Stimulated activated CD4-positive, alpha-beta T cell treated with anti-CD3 and anti-CD28 coated beads, Interleukin-2, amount 100 ng/mL, for 4 hours (primary cell): ENCODE measurements around the gene NINJ1.

ENCODE experiments used
- DNase-seq: peaks from one replicate; pipeline ENCODE4 v3.0.0-alpha.2; 2020; ENCODE audit warnings: low read depth

NINJ1 gene

DNA sequence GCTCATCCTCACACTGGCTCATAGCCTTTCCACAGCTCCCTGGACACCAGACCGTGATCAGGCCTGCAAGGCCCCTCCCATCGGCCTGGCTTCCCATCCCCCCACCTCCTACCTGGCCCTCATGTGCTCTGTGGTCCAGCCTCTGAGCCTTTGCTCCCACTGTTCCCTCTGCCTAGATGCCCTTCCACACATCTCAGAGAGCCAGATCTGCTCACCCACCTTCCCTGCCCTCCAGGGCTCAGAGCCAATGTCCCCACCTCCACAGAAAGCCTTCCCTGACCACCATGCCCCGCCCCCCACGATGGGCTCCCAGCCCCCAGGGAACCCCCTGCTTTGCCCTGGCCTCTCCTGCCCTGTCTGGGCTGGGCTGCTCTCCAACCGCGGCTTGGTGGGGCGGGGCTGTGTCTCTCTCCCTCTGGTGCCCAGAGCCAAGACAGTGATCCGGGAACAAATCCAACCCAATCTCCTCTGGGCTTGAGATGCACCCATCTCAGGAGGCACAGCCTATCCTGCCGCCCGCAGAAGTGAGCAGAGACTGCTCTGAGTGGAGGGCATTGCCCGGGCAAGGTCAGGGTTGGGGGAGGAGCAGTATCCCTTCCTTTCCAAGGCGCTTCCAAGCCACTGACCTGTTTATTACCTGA is 1.6 kb downstream of the NINJ1 start:
- no peak for DNase-seq

DNA sequence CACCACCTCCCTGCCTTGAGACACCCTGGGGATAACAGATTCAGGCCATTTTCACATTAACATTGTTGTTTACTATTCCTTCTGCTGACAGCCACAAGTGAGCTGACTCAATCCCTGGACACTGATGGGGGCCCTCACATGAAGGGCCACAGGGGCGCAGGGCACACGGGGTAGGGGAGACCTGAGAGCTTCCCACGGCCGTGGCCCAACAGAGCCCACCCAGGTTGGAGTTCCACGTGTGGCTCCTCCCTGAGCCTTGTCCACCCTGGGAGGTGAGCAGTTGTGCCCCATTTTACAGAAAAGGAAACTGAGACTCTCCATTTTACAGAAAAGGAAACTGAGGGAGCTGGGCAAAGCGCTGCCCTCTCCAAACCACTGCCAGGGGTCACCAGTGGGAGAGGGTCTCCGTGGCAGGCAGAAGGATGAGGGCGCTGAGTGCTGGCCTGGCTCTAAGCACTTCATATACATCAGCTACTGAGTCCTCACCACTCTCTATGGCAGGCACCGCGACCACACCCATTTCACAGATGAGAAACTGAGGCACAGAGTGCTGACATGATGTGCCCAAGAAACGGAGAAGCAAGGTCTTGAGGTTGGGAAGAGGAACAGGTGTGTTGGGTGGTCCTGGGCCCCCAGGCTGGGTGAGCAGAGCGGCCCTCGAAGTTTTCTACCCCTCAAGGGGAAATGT is 2.3 kb downstream of the NINJ1 start:
- no peak for DNase-seq

DNA sequence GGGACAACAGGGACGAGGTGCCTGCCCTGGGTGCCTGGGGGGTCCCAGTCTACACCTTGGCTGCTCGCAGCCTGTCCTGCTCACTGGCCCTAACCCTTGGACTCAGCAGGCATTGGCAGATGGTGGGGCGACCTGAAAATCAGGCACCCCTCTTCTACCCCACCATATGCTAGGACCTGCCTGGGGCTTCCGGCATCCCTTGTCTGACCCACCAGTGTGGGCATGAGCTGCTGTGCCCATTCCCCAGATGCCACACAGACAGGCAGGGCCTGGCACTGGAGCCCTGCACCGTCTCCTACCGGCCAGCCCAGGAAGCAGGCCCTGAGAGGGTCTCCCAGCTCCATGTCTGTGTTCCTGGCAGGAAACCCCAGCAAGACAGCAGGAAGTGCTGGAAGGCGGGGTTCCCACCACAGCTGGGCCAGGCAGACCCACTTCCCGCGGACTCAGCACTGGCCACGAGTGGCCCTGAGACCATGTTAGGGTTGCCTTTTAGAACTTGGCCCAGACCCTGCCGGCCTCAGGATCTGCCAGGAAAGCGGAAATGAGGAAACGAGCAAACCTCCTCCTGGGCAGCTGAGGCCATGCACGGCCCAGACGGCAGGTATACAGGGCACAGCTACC is 3.1 kb downstream of the NINJ1 start:
- no peak for DNase-seq

DNA sequence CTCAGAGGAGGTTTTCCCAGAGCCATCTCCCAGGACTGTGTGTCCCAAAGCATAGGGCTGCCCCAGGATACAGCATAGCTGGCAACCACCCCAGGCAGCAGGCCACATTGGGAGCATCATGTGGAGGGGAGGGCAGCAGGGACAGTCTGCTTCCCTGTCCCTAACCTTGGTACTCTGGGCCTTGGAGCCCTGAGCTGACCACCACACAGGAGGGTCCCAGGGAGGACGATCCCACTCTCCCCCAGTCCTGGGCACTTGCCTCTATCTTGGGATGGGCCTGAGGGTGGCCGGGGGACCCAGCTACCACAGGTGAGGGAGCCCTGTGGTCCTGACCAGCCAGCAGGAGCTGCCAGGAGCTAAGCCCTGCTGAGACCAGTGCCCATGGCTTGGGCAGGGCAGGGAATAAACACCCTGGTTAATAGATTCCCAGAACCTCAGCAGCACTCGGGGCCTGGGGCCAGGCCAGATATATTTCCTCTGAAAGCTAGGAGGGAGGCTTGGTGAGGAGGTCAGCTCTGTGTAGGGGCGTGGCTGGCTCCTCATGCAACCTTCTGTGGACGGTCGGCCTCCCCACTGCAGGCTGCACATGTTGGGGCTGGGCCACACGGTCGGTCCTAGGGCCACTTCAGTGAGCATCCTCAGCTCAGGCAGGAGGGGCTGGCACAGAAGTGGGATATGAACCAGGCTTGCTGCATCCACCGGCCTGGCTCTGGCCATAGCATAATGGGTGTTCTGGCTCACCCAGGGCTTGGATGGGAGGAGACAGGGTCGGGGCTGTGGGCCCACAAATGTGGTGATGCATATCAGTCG is 4.2 kb downstream of the NINJ1 start:
- DNase-seq, result no peak

- DNase-seq, result no peak
These were observed 4.8 kb downstream of the NINJ1 start for GRCh38 chr9:93129286-93129685.

- DNase-seq, result no peak
These were observed 5.3 kb downstream of the NINJ1 start for GRCh38 chr9:93128715-93129224.

GRCh38 chr9:93128011-93128714 is 5.9 kb downstream of the NINJ1 start:
- DNase-seq, result no peak

DNA sequence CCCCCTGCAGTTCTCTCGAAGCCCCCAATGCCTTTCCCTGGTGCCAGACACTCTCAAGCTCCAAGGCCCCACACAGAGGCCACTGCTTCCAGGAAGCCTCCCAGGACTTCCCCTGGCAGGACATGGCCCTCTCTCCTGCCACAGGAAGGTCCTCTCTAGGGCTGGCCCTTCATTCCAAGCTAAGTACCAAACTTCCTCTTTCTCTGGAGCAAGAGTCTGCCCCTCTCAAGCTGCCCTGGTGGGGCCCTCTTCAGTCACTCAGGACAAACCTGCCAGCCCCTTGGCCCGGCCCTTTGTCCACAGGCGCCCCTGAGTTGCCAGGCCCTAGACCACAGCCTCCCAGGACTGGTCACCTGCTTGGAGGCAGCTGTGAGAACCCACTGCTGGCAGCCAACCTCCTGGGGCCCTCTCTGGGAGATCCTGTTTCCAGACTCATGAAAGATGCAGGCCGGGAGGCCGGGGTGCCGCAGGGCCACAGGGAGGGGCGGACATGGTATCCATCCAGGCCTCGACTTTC is 6.6 kb downstream of the NINJ1 start:
- no peak for DNase-seq

DNA sequence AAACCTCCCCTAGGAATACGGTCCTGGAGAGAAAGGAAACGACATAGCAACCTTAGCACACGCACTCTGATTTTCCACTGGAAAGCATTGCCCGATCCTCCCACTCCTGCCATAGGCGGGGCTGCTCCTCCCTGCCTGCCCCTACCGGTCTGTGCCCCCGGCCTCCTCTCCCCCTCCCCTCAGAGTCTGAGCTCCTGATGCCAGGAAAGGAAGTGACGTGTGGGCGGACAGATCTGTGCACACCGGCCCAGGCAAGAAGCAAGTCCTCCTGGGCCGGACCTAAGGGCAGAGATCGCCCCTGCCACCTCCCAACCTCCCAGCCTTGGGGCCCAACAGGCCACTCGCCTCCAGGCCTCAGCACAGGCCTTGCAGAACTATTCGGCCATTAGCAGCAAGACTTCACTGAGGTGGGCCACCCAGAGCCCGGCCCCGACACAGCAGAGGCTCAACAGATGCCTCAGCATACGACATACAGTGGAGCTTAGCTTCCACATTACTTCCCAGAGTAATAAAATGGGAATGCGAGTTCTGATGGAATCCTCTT is 7.2 kb downstream of the NINJ1 start:
- DNase-seq, result no peak

- no peak for DNase-seq
These were observed 7.8 kb downstream of the NINJ1 start for GRCh38 chr9:93126151-93126781.

- DNase-seq, result no peak
These were observed 8.6 kb downstream of the NINJ1 start for GRCh38 chr9:93125331-93125894.

DNA sequence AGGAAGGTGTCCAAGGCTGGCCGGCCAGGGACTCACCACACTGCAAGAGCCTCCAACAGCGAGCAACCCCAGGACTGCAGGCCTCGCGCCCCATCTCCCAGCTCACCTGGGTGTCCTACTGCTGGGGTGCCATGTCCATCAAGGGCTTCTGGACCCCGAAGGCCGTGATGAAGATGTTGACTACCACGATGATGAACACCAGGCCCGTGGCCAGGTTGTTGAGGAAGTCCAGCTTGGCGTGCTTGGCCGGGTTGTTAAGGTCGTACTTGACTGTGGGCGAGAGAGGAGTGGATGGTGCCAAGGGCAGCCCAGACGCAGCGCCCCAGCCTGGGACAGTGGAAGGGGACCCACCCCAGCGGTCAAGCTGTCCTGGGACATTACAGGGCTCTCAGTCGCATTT is 9.3 kb downstream of the NINJ1 start:
- no peak for DNase-seq

DNA sequence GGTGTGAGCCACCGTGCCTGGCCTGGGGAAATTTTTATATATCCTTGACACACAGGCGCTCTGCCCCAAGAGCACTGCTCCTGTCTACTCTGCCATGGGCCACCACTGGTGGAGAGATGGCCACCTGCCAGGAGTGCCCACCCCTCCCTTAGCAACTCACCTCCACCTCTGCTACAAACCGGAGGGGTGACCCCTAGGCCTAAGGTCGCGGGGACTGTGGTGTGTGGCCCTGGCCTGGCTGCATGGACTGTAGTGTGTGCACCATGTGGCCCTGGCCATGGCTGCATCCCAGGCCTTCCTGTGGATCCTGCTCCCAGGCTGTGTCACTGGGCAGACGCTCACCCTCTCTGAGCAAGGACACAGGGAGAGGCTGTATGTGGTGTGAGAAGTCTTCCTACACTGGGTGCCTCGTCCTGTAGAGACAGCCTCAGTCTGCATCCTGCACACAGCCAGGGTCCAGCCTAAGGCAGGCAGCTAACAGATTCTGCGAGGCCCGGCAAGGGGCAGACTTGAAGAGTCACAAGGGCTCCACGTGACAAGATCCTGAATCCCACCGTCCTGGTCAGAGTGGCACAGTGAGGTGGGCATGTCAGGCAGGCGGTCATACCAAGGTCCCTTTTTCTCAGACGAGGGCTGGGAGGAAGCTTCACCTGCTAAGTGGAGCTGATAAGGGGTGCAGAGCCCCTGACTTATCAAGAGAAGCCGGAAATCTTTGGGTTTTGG is 10.3 kb downstream of the NINJ1 start:
- no peak for DNase-seq

DNA sequence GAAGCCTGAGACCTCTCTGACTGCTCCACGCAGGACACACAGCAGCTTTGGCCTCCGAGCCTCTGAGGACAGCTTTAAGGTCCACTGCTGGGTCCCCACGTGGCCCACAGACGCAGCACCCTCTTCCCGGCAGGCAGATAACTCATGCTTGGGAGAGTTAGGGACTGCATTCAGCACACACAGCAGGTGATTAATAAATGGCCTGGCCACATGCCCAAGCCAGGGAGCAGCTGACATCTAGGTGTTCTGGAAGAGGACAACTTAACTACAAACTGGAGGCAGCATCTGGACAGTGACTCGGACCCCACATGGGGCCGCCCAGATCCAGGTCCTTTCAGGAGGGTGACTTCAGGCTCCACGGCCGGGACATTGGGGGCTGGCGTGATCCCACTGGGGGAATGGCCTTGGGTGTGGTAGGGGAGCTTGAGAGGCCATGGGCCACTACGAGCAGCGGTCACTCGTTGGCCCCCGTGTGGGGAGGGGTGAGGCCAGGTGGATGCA is 11.3 kb downstream of the NINJ1 start:
- DNase-seq, result no peak

GRCh38 chr9:93121316-93122241 is 12.5 kb downstream of the NINJ1 start:
- DNase-seq, result no peak

DNA sequence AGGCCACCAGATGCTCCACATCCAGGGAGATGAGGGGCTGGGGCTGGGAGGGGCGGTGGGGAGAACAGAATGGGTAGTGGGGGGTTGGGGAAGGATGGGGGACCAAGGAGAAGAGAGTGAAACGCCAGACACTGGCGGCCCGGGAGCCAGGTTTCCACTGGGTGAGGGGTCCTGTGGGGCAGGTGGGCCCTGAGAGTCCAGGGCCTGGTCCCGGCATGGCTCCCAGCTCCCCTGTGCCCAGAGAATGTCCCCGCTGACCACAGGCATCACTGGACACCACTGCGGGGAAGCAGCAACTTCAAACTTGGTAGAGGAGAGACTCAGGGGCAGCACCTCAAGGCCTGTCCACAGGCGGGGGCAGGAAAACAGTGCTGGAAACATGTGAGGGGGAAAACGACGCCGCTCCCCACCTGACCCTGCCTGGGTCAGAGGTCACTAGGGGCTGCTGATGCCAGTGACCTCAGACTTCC is 13.2 kb downstream of the NINJ1 start:
- no peak for DNase-seq

DNA sequence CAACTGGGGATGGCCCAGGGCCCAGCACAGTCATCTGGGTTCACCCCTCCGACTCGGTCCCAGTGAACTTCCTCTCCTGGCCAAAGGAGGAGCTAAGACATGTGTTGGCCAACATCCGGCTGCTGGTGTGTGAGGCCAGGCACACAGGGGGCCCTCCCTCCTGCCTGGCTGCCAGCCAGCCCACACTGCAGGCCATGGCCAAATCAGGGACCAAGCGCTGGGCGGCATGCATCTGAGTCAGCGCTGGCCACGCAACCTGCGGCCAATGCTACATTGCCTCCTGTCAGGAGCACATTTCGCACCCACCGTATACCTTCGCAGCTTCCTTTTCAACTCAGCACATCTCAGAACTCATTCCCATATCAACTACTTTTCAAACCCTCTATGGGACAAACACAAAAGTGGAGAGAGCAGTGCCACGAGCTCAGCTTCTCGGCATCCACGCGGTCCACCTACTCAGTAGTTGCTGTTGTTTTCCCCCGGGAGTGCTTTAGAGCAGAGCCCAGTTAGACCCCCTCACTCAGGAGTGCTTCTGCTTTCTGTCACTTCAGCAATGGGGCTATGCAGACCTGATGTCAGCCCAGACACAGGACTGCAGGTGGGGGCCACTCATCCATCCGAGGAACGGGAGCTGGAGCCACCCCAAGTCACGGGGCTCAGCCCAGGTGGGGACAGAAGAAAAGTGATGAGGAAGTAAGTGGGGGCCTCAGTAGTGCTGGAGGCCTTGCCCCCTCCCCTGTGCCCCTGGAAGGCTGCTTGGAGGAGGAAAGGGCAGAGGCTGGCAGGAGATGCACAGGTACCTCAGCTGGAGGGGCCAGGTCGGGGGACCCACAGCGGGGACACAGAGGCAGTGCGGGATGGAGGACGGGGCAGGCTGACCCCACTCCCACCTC is 13.9 kb downstream of the NINJ1 start:
- DNase-seq, result no peak

DNA sequence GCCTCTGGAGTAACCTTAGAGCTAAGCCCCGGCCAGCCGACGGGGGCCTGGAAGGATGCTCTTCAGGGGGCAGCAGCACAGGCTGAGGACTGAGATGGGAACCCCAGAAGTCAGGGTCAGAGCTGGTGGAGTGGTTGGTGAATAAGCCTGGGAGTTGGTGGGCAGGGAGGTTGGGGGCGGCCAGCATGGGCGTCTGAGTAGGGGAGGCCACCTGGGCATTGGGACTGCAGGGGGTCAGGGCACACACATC is 14.4 kb downstream of the NINJ1 start:
- DNase-seq, result no peak
